CD4-positive, alpha-beta T cell treated with Interleukin-6 at 100 ng/mL for 8 hours (primary cell): ENCODE measurements around the gene GORASP1.

ENCODE experiments used
- DNase-seq: peaks from one replicate; pipeline ENCODE4 v3.0.0-alpha.2; 2020; ENCODE audit warnings: mixed read lengths, low spot score

GORASP1 gene

GRCh38 chr3:39107388-39108199, at the start of gene GORASP1, which contains the start of gene TTC21A:
Gene GORASP1, minus strand, starts transcription at chr3:39107627. Its CDS starts 86 bp downstream, at chr3:39107541.
Gene TTC21A, plus strand, starts transcription at chr3:39107680. Its CDS starts 158 bp downstream, at chr3:39107838.
- peak; percentile 52 for DNase-seq

- no peak for DNase-seq
Measured at GRCh38 chr3:39156421-39156820, 49.0 kb upstream of the GORASP1 start.

- no peak for DNase-seq
Measured at GRCh38 chr3:39154280-39155021, 47.0 kb upstream of the GORASP1 start.

GRCh38 chr3:39153977-39154279, 46.5 kb upstream of the GORASP1 start:
- DNase-seq = no peak

- DNase-seq = no peak
Measured at GRCh38 chr3:39150803-39151631, 43.6 kb upstream of the GORASP1 start.

- no peak for DNase-seq
Measured at GRCh38 chr3:39150148-39150802, 42.8 kb upstream of the GORASP1 start.

- no peak for DNase-seq
Measured at GRCh38 chr3:39149498-39150147, 42.2 kb upstream of the GORASP1 start.

GRCh38 chr3:39149059-39149455, 41.6 kb upstream of the GORASP1 start:
- no peak for DNase-seq

- DNase-seq = no peak
Measured at GRCh38 chr3:39148435-39149058, 41.1 kb upstream of the GORASP1 start.

GRCh38 chr3:39147711-39148434, 40.4 kb upstream of the GORASP1 start:
- DNase-seq = peak; percentile 50

GRCh38 chr3:39146611-39147591, 39.5 kb upstream of the GORASP1 start:
- DNase-seq = peak; percentile 79

- DNase-seq = no peak
Measured at GRCh38 chr3:39146083-39146501, 38.7 kb upstream of the GORASP1 start.

- DNase-seq = no peak
Measured at GRCh38 chr3:39144748-39145380, 37.4 kb upstream of the GORASP1 start.

- no peak for DNase-seq
Measured at GRCh38 chr3:39144095-39144747, 36.8 kb upstream of the GORASP1 start.

GRCh38 chr3:39143051-39143885, 35.8 kb upstream of the GORASP1 start:
- no peak for DNase-seq

- no peak for DNase-seq
Measured at GRCh38 chr3:39142067-39142466, 34.6 kb upstream of the GORASP1 start.
